IMR-90 (cell line): Measurements from ENCODE around the gene LRCOL1.

Experiments used
- MAFK ChIP-seq: IDR thresholded peaks from 2 replicates; pipeline ENCODE4 v1.6.1; 2012; ENCODE audit warnings: low read depth, low read length, improper control_type of control experiment
- POLR2A ChIP-seq: IDR thresholded peaks from 2 replicates; pipeline ENCODE4 v1.6.1; 2012; ENCODE audit warnings: mild to moderate bottlenecking, low read depth, low read length
- RFX5 ChIP-seq: IDR thresholded peaks from 2 replicates; pipeline ENCODE4 v1.8.0; 2012; ENCODE audit warnings: low read depth, mild to moderate bottlenecking, low read length, moderate library complexity
- TF ChIP-seq, protein P1 (sequence below): conservative IDR thresholded peaks from 2 replicates; pipeline ENCODE4 v1.5.1; 2012; ENCODE audit warnings: mild to moderate bottlenecking, low read depth, low read length, improper control_type of control experiment

DNA sequence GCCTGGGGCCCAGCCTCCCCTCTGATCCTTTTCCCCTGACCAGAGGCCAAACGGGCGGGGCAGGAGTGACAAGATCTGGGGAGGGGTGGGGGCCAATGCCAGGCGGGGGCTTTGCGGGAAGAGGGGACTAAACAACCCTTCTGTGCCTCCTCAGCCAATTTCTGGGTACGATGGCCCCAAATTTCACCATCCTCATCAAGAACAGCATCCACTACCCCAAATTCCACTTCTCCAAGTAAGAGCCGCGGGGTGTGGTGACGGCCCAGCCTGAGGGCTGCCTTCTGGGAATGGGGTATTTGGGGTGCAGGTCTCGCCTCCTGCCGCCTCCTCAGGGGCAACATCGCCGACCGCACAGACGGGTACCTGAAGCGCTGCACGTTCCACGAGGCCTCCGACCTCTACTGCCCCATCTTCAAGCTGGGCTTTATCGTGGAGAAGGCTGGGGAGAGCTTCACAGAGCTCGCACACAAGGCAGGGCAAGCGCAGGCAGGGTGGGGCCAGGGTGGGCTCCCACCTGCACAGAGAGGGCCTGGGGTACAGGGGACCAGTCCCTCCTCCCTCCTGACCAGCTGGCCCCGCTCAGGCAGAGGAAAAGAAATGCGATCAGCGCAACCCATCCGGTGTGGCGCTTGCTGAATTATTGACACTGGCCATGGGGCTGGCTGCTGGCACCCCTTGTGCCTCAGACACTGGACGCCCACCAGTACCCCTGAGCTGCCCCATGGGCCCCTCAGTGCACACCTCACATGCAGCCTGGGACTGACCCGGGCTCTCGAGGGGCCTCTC is 9.9 kb upstream of the LRCOL1 start:
- TF ChIP-seq, protein P1, sequence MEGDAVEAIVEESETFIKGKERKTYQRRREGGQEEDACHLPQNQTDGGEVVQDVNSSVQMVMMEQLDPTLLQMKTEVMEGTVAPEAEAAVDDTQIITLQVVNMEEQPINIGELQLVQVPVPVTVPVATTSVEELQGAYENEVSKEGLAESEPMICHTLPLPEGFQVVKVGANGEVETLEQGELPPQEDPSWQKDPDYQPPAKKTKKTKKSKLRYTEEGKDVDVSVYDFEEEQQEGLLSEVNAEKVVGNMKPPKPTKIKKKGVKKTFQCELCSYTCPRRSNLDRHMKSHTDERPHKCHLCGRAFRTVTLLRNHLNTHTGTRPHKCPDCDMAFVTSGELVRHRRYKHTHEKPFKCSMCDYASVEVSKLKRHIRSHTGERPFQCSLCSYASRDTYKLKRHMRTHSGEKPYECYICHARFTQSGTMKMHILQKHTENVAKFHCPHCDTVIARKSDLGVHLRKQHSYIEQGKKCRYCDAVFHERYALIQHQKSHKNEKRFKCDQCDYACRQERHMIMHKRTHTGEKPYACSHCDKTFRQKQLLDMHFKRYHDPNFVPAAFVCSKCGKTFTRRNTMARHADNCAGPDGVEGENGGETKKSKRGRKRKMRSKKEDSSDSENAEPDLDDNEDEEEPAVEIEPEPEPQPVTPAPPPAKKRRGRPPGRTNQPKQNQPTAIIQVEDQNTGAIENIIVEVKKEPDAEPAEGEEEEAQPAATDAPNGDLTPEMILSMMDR = no peak
- TF ChIP-seq RFX5 (no peak), MAFK (no peak), POLR2A (no peak)
